Adrenal gland (tissue), 12 donors: ENCODE results near the gene ITPR1. TPM values are rescaled to one million over a fixed set of nuclear protein-coding genes. Genes with fewer than 3 reads are reported as not detected.

Experiments
- DNase-seq, 7 donors: peaks; one replicate each; pipeline ENCODE4 v3.0.0-alpha.2; 2019 to 2020
- H3K27ac ChIP-seq, 5 donors: fragments of 200-600 bp; sonication (generic) in 4 of 5; 1 replicate in 3 of 5; 2 replicates in 2 of 5; pipeline versions ENCODE4 v1.5.1 to v1.8.0; 2016 to 2020; ENCODE audit warnings: mild to moderate bottlenecking in 1 of 5
- H3K27me3 ChIP-seq: fragments of 200-600 bp; 2 replicates; pipeline ENCODE4 v1.8.0; 2021
- H3K36me3 ChIP-seq, 2 donors: fragments of 200-600 bp; replicated peaks in 1 of 2; 1 replicate in 1 of 2; 2 replicates in 1 of 2; pipeline versions ENCODE4 v1.5.1 to v1.8.0; 2018 to 2022
- H3K4me1 ChIP-seq, 2 donors: fragments of 200-600 bp; replicated peaks in 1 of 2; 1 replicate in 1 of 2; 2 replicates in 1 of 2; pipeline versions ENCODE4 v1.5.1 to v1.8.0; 2018 to 2021
- H3K4me3 ChIP-seq, 4 donors: fragments of 200-600 bp; sonication (generic) in 3 of 4; one replicate each; pipeline ENCODE4 v1.5.1; 2016 to 2018
- H3K9me3 ChIP-seq, 3 donors: fragments of 200-600 bp; sonication (generic) in 1 of 3; replicated peaks in 1 of 3; 1 replicate in 2 of 3; 2 replicates in 1 of 3; pipeline versions ENCODE4 v1.5.1 to v1.8.0; 2016 to 2021
- POLR2A ChIP-seq, 2 donors: fragments of 450-650 bp; IDR thresholded peaks; one replicate each; pipeline ENCODE4 v1.6.1; 2017; ENCODE audit warnings: antibody characterized with exemption in 2 of 2, mild to moderate bottlenecking in 2 of 2, moderate library complexity in 1 of 2
- WGBS, 4 donors: extraction: QIAGEN DNeasy Blood & Tissue Kit in 2 of 4; methylation state at CpG; one replicate each; pipeline versions ENCODE4 v1.1.5 to v1.1.7; 2013 to 2017; 5-methylcytosine and 5-hydroxymethylcytosine counted together
- intact Hi-C, 2 donors: fragments of 100-400 bp; cut with DNase I; formaldehyde crosslinking; loops; one replicate each; pipeline versions ENCODE4 v1.14.1 to v1.15.0; 2022 to 2023
- polyA plus RNA-seq, 3 donors: library from polyadenylated mRNA; stranded (reverse); fragments of 200-250 nt in 2 of 3; fragments of 350-450 nt in 1 of 3; fragmentation: Illumina TruSeq in 1 of 3; extraction: RNeasy Lipid Tissue Mini Kit (QIAGEN cat#74804) in 1 of 3; gene quantifications; one replicate each; pipeline ENCODE4 v1.2.3, GENCODE V29; 2013 to 2014
- total RNA-seq, 9 donors: library from RNA; depleted of rRNA in 4 of 9; stranded (reverse); fragments of >200 nt in 4 of 9; fragments of 120-200 nt in 1 of 9; fragmentation: NEBNext Ultra II Directional in 1 of 9; extraction: Animal tissue kit (Norgen Biotek cat#: 25700) in 1 of 9; gene quantifications; one replicate each; pipeline versions ENCODE4 v1.1.0 to v1.2.4, GENCODE V29; 2013 to 2023
- TF ChIP-seq, protein P1 (sequence below), 6 experiments: fragments of 450-650 bp in 4 of 6; fragments of 200-600 bp in 2 of 6; sonication (generic) in 1 of 6; IDR thresholded peaks; 1 replicate in 5 of 6; 2 replicates in 1 of 6; pipeline versions ENCODE4 v1.5.1 to v1.8.0; 2016 to 2021; ENCODE audit warnings: antibody characterized with exemption in 6 of 6, mild to moderate bottlenecking in 2 of 6, moderate library complexity in 1 of 6
- donor health status: healthy with polysubstance abuse.
- donor health status: Bipolar disorder and iron deficiency.
- donor health status: DM: yes; HTN: yes; CAD: no.
- donor health status: DM: no; HTN: no; CAD: no.
- donor health status: DM: no; HTN: no; CAD: no.
- donor health status: DM: yes; HTN: yes; CAD: no.

The ITPR1 gene
- total and polyA plus RNA-seq, 12 donors, result 21.6 to 198 (median 76.6) TPM

DNA sequence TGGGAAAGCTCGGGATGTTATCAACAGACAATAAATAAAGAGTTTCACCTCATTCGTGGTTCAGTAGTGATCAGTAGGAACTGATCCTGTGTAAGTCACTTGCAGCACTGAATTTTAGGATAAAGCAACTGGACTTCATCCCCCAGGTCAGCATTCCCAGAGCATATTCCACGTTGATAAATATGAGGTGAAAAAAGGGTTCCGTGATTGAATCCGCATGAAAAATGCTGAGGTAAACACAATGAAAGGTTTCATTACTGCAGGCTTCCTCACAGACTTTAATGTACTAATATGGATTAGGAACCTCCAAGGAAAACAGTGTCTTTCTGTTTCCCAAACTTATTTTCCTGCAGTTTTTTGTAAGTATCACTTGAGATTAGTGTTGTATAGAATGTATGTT is 308.7 kb downstream of the ITPR1 start:
- no peak overlapping the region for H3K4me3 ChIP-seq
- no peaks in the 10 kb centered on the region for H3K4me1 ChIP-seq
- H3K27me3 ChIP-seq, result no peaks in the 10 kb centered on the region
- H3K36me3 ChIP-seq, result peaks cover 0 to 6% of the 10 kb centered on the region in 2 donors
- no peak overlapping the region for H3K27ac ChIP-seq
- WGBS, 4 donors, result 88 to 92% (median 90%) methylated on average over 5 of the region's 5 CpGs
- TF ChIP-seq, protein P1, sequence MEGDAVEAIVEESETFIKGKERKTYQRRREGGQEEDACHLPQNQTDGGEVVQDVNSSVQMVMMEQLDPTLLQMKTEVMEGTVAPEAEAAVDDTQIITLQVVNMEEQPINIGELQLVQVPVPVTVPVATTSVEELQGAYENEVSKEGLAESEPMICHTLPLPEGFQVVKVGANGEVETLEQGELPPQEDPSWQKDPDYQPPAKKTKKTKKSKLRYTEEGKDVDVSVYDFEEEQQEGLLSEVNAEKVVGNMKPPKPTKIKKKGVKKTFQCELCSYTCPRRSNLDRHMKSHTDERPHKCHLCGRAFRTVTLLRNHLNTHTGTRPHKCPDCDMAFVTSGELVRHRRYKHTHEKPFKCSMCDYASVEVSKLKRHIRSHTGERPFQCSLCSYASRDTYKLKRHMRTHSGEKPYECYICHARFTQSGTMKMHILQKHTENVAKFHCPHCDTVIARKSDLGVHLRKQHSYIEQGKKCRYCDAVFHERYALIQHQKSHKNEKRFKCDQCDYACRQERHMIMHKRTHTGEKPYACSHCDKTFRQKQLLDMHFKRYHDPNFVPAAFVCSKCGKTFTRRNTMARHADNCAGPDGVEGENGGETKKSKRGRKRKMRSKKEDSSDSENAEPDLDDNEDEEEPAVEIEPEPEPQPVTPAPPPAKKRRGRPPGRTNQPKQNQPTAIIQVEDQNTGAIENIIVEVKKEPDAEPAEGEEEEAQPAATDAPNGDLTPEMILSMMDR (IDR thresholded peaks at IDR 0.05), result no peak
- no peak for TF ChIP-seq POLR2A (IDR thresholded peaks at IDR 0.05)
- intact Hi-C loops, result no loop called here
- H3K9me3 ChIP-seq, result no peaks in the 10 kb centered on the region
- DNase-seq, result no peak

- Histone ChIP-seq H3K27ac (no peak overlapping the region), H3K36me3 (peaks cover 0 to 6% of the 10 kb centered on the region in 2 donors), H3K4me3 (no peak overlapping the region), H3K4me1 (no peaks in the 10 kb centered on the region), H3K9me3 (no peaks in the 10 kb centered on the region), H3K27me3 (no peaks in the 10 kb centered on the region)
- DNase-seq, result no peak
- intact Hi-C loops, result no loop called here
- TF ChIP-seq POLR2A (IDR thresholded peaks at IDR 0.05), result no peak
- TF ChIP-seq, protein P1 (IDR thresholded peaks at IDR 0.05), result no peak
- 94 to 99% (median 97%) methylated on average over 8 of the region's 8 CpGs for WGBS, 4 donors
Measured at GRCh38 chr3:4802903-4803302, 309.8 kb downstream of the ITPR1 start.

GRCh38 chr3:4804161-4805058 is 311.3 kb downstream of the ITPR1 start:
- WGBS, 4 donors, result 95 to 97% (median 96%) methylated on average over 13 to 14 of the region's 14 CpGs
- no peak for TF ChIP-seq POLR2A (IDR thresholded peaks at IDR 0.05)
- TF ChIP-seq, protein P1 (IDR thresholded peaks at IDR 0.05), result no peak
- intact Hi-C loops, result no loop called here
- no peak for DNase-seq
- H3K27me3 ChIP-seq, result no peaks in the 10 kb centered on the region
- H3K4me1 ChIP-seq, result no peaks in the 10 kb centered on the region
- no peak overlapping the region for H3K27ac ChIP-seq
- H3K36me3 ChIP-seq, result peaks cover 0 to 6% of the 10 kb centered on the region in 2 donors
- H3K4me3 ChIP-seq, result no peak overlapping the region
- H3K9me3 ChIP-seq, result no peaks in the 10 kb centered on the region

DNA sequence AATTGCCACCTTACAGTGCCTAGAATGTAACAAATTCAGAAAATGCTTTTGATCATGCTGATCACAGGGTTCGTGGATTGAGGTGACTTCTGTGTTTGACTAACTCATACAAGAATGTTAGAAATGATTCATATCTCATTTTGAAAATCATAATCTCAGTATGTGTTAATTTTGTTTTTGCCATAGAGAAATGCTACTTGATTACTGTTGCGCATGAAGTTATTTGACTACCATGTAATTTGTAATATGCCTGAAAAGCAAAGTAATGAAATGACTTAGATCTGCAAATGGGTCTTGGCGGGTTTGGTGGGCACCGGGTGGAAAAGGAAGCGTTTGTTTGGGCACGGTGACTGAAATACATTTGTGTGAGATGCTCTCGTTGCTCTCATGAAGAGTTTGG is 312.5 kb downstream of the ITPR1 start:
- peaks cover 0 to 6% of the 10 kb centered on the region in 2 donors for H3K36me3 ChIP-seq
- 88 to 96% (median 93%) methylated on average over 7 of the region's 7 CpGs for WGBS, 4 donors
- H3K4me3 ChIP-seq, result no peak overlapping the region
- no peak for DNase-seq
- TF ChIP-seq, protein P1 (IDR thresholded peaks at IDR 0.05), result no peak
- TF ChIP-seq POLR2A (IDR thresholded peaks at IDR 0.05), result no peak
- no peak overlapping the region for H3K27ac ChIP-seq
- H3K4me1 ChIP-seq, result no peaks in the 10 kb centered on the region
- intact Hi-C loops, result no loop called here
- no peaks in the 10 kb centered on the region for H3K27me3 ChIP-seq
- H3K9me3 ChIP-seq, result no peaks in the 10 kb centered on the region
